Psoas muscle (tissue), 8 donors: ENCODE results near the gene LSAMP. TPM values are rescaled to one million over a fixed set of nuclear protein-coding genes. Genes with fewer than 3 reads are reported as not detected.

Experiments
- ATAC-seq, 4 donors: fragments of 200-7000 bp; cut with Tn5 transposase; one replicate each; pipeline ENCODE4 v1.9.1; 2020; ENCODE audit warnings: moderate library complexity in 3 of 4, mild to moderate bottlenecking in 2 of 4
- DNase-seq, 2 donors: peaks; one replicate each; pipeline ENCODE4 v3.0.0-alpha.2; 2020
- H3K27ac ChIP-seq: fragments of 200-600 bp; one replicate; pipeline ENCODE4 v1.8.0; 2022
- H3K27me3 ChIP-seq, 3 donors: fragments of 200-600 bp in 1 of 3; one replicate each; pipeline versions ENCODE4 v1.6.1 to v1.8.0; 2013 to 2022; ENCODE audit warnings: low read length in 2 of 3, mild to moderate bottlenecking in 2 of 3, moderate library complexity in 1 of 3; ENCODE audit not compliant: insufficient read depth in 3 of 3
- H3K36me3 ChIP-seq, 2 donors: fragments of 200-600 bp in 1 of 2; one replicate each; pipeline versions ENCODE4 v1.6.1 to v1.8.0; 2013 to 2022; ENCODE audit warnings: low read depth in 1 of 2, mild to moderate bottlenecking in 1 of 2, moderate library complexity in 1 of 2; ENCODE audit not compliant: insufficient read depth in 1 of 2
- H3K4me1 ChIP-seq: fragments of 200-600 bp; one replicate; pipeline ENCODE4 v1.8.0; 2022
- H3K4me3 ChIP-seq: fragments of 200-600 bp; one replicate; pipeline ENCODE4 v1.8.0; 2022; ENCODE audit warnings: mild to moderate bottlenecking
- H3K9me3 ChIP-seq: fragments of 200-600 bp; one replicate; pipeline ENCODE4 v1.8.0; 2022
- WGBS, 3 donors: extraction: QIAGEN DNeasy Blood & Tissue Kit; methylation state at CpG; one replicate each; pipeline versions ENCODE4 v1.1.6 to v1.1.7; 2013; 5-methylcytosine and 5-hydroxymethylcytosine counted together
- intact Hi-C, 2 donors: fragments of 100-400 bp; cut with DNase I; formaldehyde crosslinking; loops; one replicate each; pipeline versions ENCODE4 v1.11.0 to v1.14.2; 2022
- polyA plus RNA-seq, 3 donors: library from polyadenylated mRNA; stranded (reverse); fragments of 200-250 nt; gene quantifications; one replicate each; pipeline ENCODE4 v1.2.3, GENCODE V29; 2013
- total RNA-seq, 4 donors: library from RNA; stranded (reverse); fragmentation: NEBNext Ultra II Directional in 2 of 4; extraction: Animal tissue kit (Norgen Biotek cat#: 25700) in 2 of 4; gene quantifications; one replicate each; pipeline versions ENCODE4 v1.2.1 to v1.2.4, GENCODE V29; 2021 to 2023
- TF ChIP-seq, protein P1 (sequence below): fragments of 200-600 bp; IDR thresholded peaks from one replicate; pipeline ENCODE4 v1.8.0; 2022; ENCODE audit warnings: antibody characterized with exemption
- donor health status: healthy with polysubstance abuse.
- donor health status: DM: no; HTN: no; CAD: no; lungs with moderate emphysema.
- donor health status: Bipolar disorder and iron deficiency.
- donor health status: healthy.
- donor health status: DM: yes; HTN: yes; CAD: no.
- donor health status: DM: no; HTN: no; CAD: no.
- donor health status: DM: no; HTN: no; CAD: no.
- donor health status: DM: yes; HTN: yes; CAD: no.

The LSAMP gene
- total and polyA plus RNA-seq, 7 donors, result 0.01 to 0.17 (median 0.04) TPM; not detected in 4

DNA sequence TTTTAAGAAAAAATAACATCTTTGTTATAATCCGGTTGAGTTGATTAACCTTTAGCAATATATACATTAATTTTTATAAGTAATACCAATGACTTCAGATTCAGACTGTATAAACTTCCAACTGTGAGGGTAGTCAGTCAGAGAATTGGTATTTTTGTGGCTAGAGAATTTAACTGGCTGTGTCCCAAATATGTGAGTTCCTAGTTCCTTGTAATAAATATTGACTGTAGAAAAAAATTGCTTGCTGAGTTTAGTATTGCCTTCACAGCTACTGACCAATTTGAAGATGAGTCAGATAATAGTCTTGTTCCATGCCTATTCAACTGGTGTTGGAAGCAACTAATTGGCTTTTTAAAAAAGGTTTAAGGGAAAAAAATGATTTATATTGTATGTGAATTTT is 611.2 kb downstream of the LSAMP start:
- H3K4me1 ChIP-seq, result no peaks in the 10 kb centered on the region
- peaks cover 0 to 2% (median 0%) of the 10 kb centered on the region in 3 donors for H3K27me3 ChIP-seq
- no peaks in the 10 kb centered on the region for H3K36me3 ChIP-seq
- ATAC-seq (no peak), DNase-seq (no peak)
- WGBS, 3 donors, result 92 to 100% (median 98%) methylated on average over 1 of the region's 1 CpG
- H3K4me3 ChIP-seq, result no peak overlapping the region
- no peak overlapping the region for H3K27ac ChIP-seq
- TF ChIP-seq, protein P1, sequence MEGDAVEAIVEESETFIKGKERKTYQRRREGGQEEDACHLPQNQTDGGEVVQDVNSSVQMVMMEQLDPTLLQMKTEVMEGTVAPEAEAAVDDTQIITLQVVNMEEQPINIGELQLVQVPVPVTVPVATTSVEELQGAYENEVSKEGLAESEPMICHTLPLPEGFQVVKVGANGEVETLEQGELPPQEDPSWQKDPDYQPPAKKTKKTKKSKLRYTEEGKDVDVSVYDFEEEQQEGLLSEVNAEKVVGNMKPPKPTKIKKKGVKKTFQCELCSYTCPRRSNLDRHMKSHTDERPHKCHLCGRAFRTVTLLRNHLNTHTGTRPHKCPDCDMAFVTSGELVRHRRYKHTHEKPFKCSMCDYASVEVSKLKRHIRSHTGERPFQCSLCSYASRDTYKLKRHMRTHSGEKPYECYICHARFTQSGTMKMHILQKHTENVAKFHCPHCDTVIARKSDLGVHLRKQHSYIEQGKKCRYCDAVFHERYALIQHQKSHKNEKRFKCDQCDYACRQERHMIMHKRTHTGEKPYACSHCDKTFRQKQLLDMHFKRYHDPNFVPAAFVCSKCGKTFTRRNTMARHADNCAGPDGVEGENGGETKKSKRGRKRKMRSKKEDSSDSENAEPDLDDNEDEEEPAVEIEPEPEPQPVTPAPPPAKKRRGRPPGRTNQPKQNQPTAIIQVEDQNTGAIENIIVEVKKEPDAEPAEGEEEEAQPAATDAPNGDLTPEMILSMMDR, result no peak
- no peaks in the 10 kb centered on the region for H3K9me3 ChIP-seq
- intact Hi-C loops, result no loop called here

DNA sequence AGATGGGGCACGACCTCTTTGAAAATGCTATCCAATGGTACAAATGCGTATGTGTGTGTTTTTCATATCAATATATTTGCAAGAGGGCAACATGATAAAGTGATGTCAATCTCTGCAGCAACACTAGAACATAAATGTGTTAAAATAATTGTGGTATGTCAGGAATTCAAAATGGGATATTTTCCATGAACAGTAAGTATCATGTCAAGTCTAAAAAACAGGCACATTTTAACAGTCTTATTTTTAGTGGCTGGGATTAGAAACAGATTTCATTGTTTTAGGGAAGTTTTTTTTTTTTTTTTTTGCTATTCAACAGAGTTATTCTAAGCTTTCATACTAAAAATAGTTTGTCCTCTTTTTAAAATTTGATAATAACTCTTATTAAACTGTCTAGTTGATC is 612.2 kb downstream of the LSAMP start:
- no peaks in the 10 kb centered on the region for H3K4me1 ChIP-seq
- TF ChIP-seq, protein P1, result no peak
- H3K27ac ChIP-seq, result no peak overlapping the region
- WGBS, 3 donors, result 45 to 62% (median 61%) methylated on average over 2 of the region's 2 CpGs
- H3K27me3 ChIP-seq, result peaks cover 0 to 2% (median 0%) of the 10 kb centered on the region in 3 donors
- no peaks in the 10 kb centered on the region for H3K9me3 ChIP-seq
- intact Hi-C loops, result no loop called here
- no peaks in the 10 kb centered on the region for H3K36me3 ChIP-seq
- DNase-seq (no peak), ATAC-seq (no peak)
- H3K4me3 ChIP-seq, result no peak overlapping the region

DNA sequence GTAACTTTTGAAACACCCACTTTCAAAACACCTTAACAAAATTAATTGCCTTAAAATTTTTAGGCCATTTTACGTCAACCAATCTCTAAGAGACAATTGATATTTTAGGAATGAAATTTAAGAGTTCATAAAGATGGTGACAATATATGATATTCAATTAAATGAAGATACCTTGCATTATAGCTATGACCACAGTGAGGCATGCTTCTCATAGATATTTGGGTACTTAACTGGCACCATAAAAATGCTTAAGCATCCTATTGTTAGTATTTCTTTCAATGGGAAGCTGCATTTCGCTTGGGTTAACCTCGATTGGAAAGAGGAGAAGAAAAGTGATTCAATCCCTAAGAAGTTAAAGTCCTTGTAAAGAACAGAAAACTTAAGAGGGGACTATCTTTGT is 613.0 kb downstream of the LSAMP start:
- no peak for DNase-seq
- intact Hi-C loops, result no loop called here
- TF ChIP-seq, protein P1, result no peak

DNA sequence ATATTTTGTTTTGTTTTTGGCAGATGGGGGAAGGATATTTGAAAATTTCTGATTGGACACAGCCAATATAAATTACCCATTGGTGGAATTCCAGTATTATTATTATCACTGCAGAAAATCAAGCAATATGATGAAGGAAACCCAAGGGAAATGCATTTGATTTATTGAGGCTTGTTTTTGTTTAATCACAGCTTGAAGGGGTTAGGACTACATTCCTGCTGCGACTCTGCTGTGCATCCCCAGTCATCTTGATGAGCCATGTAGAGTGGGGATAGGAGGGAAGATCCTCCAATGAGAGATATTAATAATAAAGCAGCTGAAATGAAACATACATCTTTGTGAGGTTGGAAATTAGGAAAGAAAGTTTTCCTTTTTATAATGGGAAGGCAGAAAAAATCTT is 613.4 kb downstream of the LSAMP start:
- Histone ChIP-seq H3K4me3 (no peak overlapping the region), H3K27me3 (peaks cover 0 to 2% (median 0%) of the 10 kb centered on the region in 3 donors), H3K36me3 (no peaks in the 10 kb centered on the region), H3K4me1 (no peaks in the 10 kb centered on the region), H3K9me3 (no peaks in the 10 kb centered on the region), H3K27ac (no peak overlapping the region)
- WGBS, 3 donors, result 36 to 54% (median 44%) methylated on average over 1 of the region's 1 CpG
- TF ChIP-seq, protein P1, result no peak
- intact Hi-C loops, result no loop called here
- no peak for ATAC-seq
- DNase-seq, result no peak

More for the DNA sequence above, 613.0 kb downstream of the LSAMP start:
- H3K4me3 ChIP-seq, result no peak overlapping the region
- no peaks in the 10 kb centered on the region for H3K4me1 ChIP-seq
- 66 to 75% (median 72%) methylated on average over 3 of the region's 3 CpGs for WGBS, 3 donors
- no peak for ATAC-seq
- no peaks in the 10 kb centered on the region for H3K9me3 ChIP-seq
- H3K27ac ChIP-seq, result no peak overlapping the region
- H3K27me3 ChIP-seq, result peaks cover 0 to 2% (median 0%) of the 10 kb centered on the region in 3 donors
- no peaks in the 10 kb centered on the region for H3K36me3 ChIP-seq

DNA sequence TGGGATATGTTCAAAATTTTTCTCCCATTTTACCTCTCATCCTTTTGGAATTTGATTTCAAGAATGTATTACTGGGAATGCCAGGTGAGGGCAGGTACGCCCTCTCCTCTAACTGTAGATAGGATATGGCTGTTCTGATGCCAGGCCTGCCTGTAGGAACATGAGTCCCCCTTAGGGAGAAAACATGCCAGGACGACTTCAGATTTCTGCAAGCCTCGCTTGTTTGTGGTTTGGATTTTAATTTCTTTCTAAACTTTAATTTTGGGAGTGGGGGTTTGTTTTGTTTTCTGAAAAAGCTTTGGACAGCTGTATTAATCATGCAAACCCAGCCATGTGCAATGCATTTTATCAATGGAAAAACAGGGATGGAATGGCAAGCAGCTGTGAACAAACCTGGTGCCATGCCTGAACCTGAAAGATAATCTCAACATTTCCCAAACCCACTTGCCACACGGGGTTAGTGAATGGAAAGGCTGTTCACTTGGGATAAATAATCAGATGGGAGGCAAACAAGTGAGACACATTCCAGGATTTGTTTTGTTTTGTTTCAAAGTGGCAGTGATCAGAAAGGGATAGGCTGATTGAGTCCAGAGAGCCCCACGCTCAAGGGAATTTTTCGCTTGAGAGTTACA is 614.4 kb downstream of the LSAMP start:
- H3K27ac ChIP-seq, result no peak overlapping the region
- H3K9me3 ChIP-seq, result no peaks in the 10 kb centered on the region
- H3K4me1 ChIP-seq, result no peaks in the 10 kb centered on the region
- H3K4me3 ChIP-seq, result no peak overlapping the region
- ATAC-seq, result no peak
- 51 to 62% (median 58%) methylated on average over 6 of the region's 6 CpGs for WGBS, 3 donors
- intact Hi-C loops, result no loop called here
- peaks cover 0 to 2% (median 0%) of the 10 kb centered on the region in 3 donors for H3K27me3 ChIP-seq
- TF ChIP-seq, protein P1, result no peak
- DNase-seq, result no peak
- H3K36me3 ChIP-seq, result no peaks in the 10 kb centered on the region
